GM12878 (cell line): ENCODE data around the gene PUM2. TPM values are rescaled to one million over a fixed set of nuclear protein-coding genes. Genes with fewer than 3 reads are reported as not detected.

Experiments
- BCL11A ChIP-seq: IDR thresholded peaks from 2 replicates; pipeline ENCODE4 v1.6.1; 2011; ENCODE audit warnings: low read depth, low read length
- CREM ChIP-seq: IDR thresholded peaks from 2 replicates; pipeline ENCODE4 v1.6.1; 2014; ENCODE audit warnings: antibody characterized with exemption, low read depth
- E4F1 ChIP-seq: fragments of 450-650 bp; IDR thresholded peaks from 2 replicates; pipeline ENCODE4 v1.6.1; 2018; ENCODE audit warnings: borderline replicate concordance, mild to moderate bottlenecking; ENCODE audit not compliant: partially characterized antibody
- ELK1 ChIP-seq: IDR thresholded peaks from 2 replicates; pipeline ENCODE4 v1.6.1; 2012; ENCODE audit warnings: low read depth, low read length, improper control_type of control experiment
- EP300 ChIP-seq, 2 experiments: fragments of 150-350 bp in 1 of 2; IDR thresholded peaks; 2 replicates each; pipeline ENCODE4 v1.6.1; 2011 to 2012; ENCODE audit warnings: low read depth in 2 of 2, low read length in 2 of 2, borderline replicate concordance in 1 of 2, improper control_type of control experiment in 1 of 2, inconsistent platforms in 1 of 2; ENCODE audit not compliant: control insufficient read depth in 1 of 2
- HDGF ChIP-seq: fragments of 450-650 bp; IDR thresholded peaks from 2 replicates; pipeline ENCODE4 v1.6.1; 2016; ENCODE audit warnings: antibody characterized with exemption
- IRF3 ChIP-seq: fragments of 450-650 bp; IDR thresholded peaks from 2 replicates; pipeline ENCODE4 v1.6.1; 2014; ENCODE audit warnings: mild to moderate bottlenecking
- IRF4 ChIP-seq: IDR thresholded peaks from 2 replicates; pipeline ENCODE4 v1.6.1; 2011; ENCODE audit warnings: low read depth, low read length
- JUND ChIP-seq: IDR thresholded peaks from 2 replicates; pipeline ENCODE4 v1.6.1; 2012; ENCODE audit warnings: low read depth, mild to moderate bottlenecking, low read length, improper control_type of control experiment, moderate library complexity
- KLF5 ChIP-seq: fragments of 450-650 bp; IDR thresholded peaks from 2 replicates; pipeline ENCODE4 v1.6.1; 2014; ENCODE audit warnings: mild to moderate bottlenecking; ENCODE audit not compliant: partially characterized antibody
- MAX ChIP-seq: IDR thresholded peaks from 2 replicates; pipeline ENCODE4 v1.6.1; 2012; ENCODE audit warnings: low read depth, low read length, improper control_type of control experiment
- MEF2B ChIP-seq: fragments of 450-650 bp; IDR thresholded peaks from 2 replicates; pipeline ENCODE4 v1.6.1; 2018; ENCODE audit warnings: mild to moderate bottlenecking, moderate library complexity; ENCODE audit not compliant: partially characterized antibody, poor library complexity, severe bottlenecking
- MTA2 ChIP-seq: fragments of 450-650 bp; IDR thresholded peaks from 2 replicates; pipeline ENCODE4 v1.6.1; 2016; ENCODE audit warnings: low read depth, mild to moderate bottlenecking, moderate library complexity
- NBN ChIP-seq: fragments of 450-650 bp; IDR thresholded peaks from 2 replicates; pipeline ENCODE4 v1.6.1; 2016
- NFXL1 ChIP-seq: fragments of 450-650 bp; IDR thresholded peaks from 2 replicates; pipeline ENCODE4 v1.6.1; 2017; ENCODE audit warnings: antibody characterized with exemption, mild to moderate bottlenecking, borderline replicate concordance
- PAX8 ChIP-seq: fragments of 450-650 bp; IDR thresholded peaks from 2 replicates; pipeline ENCODE4 v1.6.1; 2017; ENCODE audit warnings: mild to moderate bottlenecking, moderate library complexity
- POLR2A ChIP-seq: IDR thresholded peaks from 2 replicates; pipeline ENCODE4 v1.6.1; 2011; ENCODE audit warnings: low read depth, mild to moderate bottlenecking, low read length
- POU2F2 ChIP-seq: IDR thresholded peaks from 3 replicates; pipeline ENCODE4 v1.6.1; 2011; ENCODE audit warnings: low read depth, mild to moderate bottlenecking, low read length, borderline replicate concordance
- SRF ChIP-seq, 2 experiments: IDR thresholded peaks; 2 replicates each; pipeline ENCODE4 v1.6.1; 2011; ENCODE audit warnings: low read depth in 2 of 2, low read length in 2 of 2, mild to moderate bottlenecking in 1 of 2, moderate library complexity in 1 of 2
- TAF1 ChIP-seq: IDR thresholded peaks from 2 replicates; pipeline ENCODE4 v1.6.1; 2011; ENCODE audit warnings: mild to moderate bottlenecking, low read depth, low read length, borderline replicate concordance
- ZBTB11 ChIP-seq: fragments of 450-650 bp; formaldehyde crosslinking; IDR thresholded peaks from 2 replicates; pipeline ENCODE4 v1.5.0; 2022; ENCODE audit warnings: mild to moderate bottlenecking, missing genetic modification characterization
- ZNF207 ChIP-seq: fragments of 450-650 bp; IDR thresholded peaks from 2 replicates; pipeline ENCODE4 v1.6.1; 2014; ENCODE audit warnings: antibody characterized with exemption, mild to moderate bottlenecking, borderline replicate concordance
- ZSCAN29 ChIP-seq: fragments of 450-650 bp; IDR thresholded peaks from 2 replicates; pipeline ENCODE4 v1.6.1; 2017; ENCODE audit warnings: mild to moderate bottlenecking, moderate library complexity
- polyA plus RNA-seq, 11 experiments: library from polyadenylated mRNA; depleted of rRNA in 4 of 11; unstranded in 6 of 11; stranded (reverse) in 5 of 11; fragments of >200 nt; fragmentation: Nextera tagmentation in 4 of 11; fragmentation: Illumina TruSeq in 1 of 11; extraction: Ambion mirVana in 4 of 11; extraction: Trizol in 1 of 11; gene quantifications; 1 replicate in 1 of 11; 2 replicates in 10 of 11; pipeline versions ENCODE4 v1.2.1 to v1.2.3, GENCODE V29; 2011 to 2016; ENCODE audit warnings: inconsistent platforms in 2 of 11, missing spikeins in 2 of 11, low read depth in 1 of 11
- total RNA-seq, 4 experiments: library from RNA; depleted of rRNA in 3 of 4; stranded (reverse); fragments of >200 nt in 3 of 4; fragmentation: Illumina TruSeq in 1 of 4; extraction: Trizol in 1 of 4; gene quantifications; 2 replicates each; pipeline versions ENCODE4 v1.2.1 to v1.2.3, GENCODE V29; 2013 to 2021

Gene PUM2
- total and polyA plus RNA-seq, 10 of the 15 experiments (the other 5 are each of a cell fraction or from before 2014, with no cell fraction given), result 14.5 to 87.6 (median 29.4) TPM

- TF ChIP-seq ZNF207 (no peak; the same call in 1 of the 2 replicates), SRF (IDR thresholded peaks at IDR 0.05; ENCODE audit: low read depth in 2 of 2, low read length in 2 of 2) (peak; percentile 2 to 10; a peak in 1 of 4 replicates), IRF4 (no peak), HDGF (peak; percentile 72; the same call in 1 of the 2 replicates), NFXL1 (no peak), ELK1 (no peak), E4F1 (no peak), PAX8 (no peak), JUND (no peak), NBN (peak; percentile 86; the same call in 1 of the 2 replicates), POLR2A (peak; percentile 94), ZSCAN29 (no peak), CREM (no peak), ZBTB11 (CRISPR knock-in tag) (no peak), MTA2 (peak; percentile 52), KLF5 (peak; percentile 54), BCL11A (no peak), MEF2B (peak; percentile 45), EP300 (IDR thresholded peaks at IDR 0.05; ENCODE audit: borderline replicate concordance in 1 of 2, control insufficient read depth in 1 of 2, low read depth in 2 of 2, low read length in 2 of 2) (no peak), POU2F2 (no peak), MAX (peak; percentile 92), TAF1 (peak; percentile 36; the same call in 1 of the 2 replicates), IRF3 (no peak)
Observed at GRCh38 chr2:20350753-20351554, at the start of gene PUM2 (continued).
